Fibroblast of lung (primary cell): ENCODE measurements around the gene CALY. TPM values are rescaled to one million over a fixed set of nuclear protein-coding genes. Genes with fewer than 3 reads are reported as not detected.

ENCODE experiments used
- DNase-seq, 2 donors: peaks; one replicate each; pipeline versions ENCODE4 v3.0.0 to v3.0.0-alpha.2; 2010; ENCODE audit warnings: low read depth in 2 of 2
- H2AFZ ChIP-seq: 2 replicates; pipeline ENCODE4 v1.5.1; 2012; ENCODE audit warnings: low read length, control low read depth, inconsistent platforms
- H3K27ac ChIP-seq: 2 replicates; pipeline ENCODE4 v1.5.1; 2011; ENCODE audit warnings: low read length, control low read depth; ENCODE audit not compliant: insufficient read depth
- H3K27me3 ChIP-seq: 2 replicates; pipeline ENCODE4 v1.5.1; 2011; ENCODE audit warnings: mild to moderate bottlenecking, low read length; ENCODE audit not compliant: control insufficient read depth, insufficient read depth
- H3K36me3 ChIP-seq: 2 replicates; pipeline ENCODE4 v1.5.1; 2011; ENCODE audit warnings: low read length; ENCODE audit not compliant: control insufficient read depth, insufficient read depth
- H3K4me1 ChIP-seq: 2 replicates; pipeline ENCODE4 v1.5.1; 2011; ENCODE audit warnings: low read length; ENCODE audit not compliant: control insufficient read depth, insufficient read depth; ENCODE audit errors: extremely low read depth
- H3K4me2 ChIP-seq: 2 replicates; pipeline ENCODE4 v1.5.1; 2011; ENCODE audit warnings: low read length, control low read depth; ENCODE audit not compliant: insufficient read depth; ENCODE audit errors: extremely low read depth
- H3K4me3 ChIP-seq, 4 experiments: fragments of 200-600 bp in 1 of 4; sonication (generic) in 1 of 4; replicated peaks in 1 of 4; 2 replicates each; pipeline ENCODE4 v1.5.1; 2011 to 2016; ENCODE audit warnings: low read length in 4 of 4, low read depth in 3 of 4, mild to moderate bottlenecking in 3 of 4, control low read depth in 2 of 4, inconsistent platforms in 1 of 4, mixed read lengths in 1 of 4; ENCODE audit not compliant: insufficient read depth in 1 of 4; ENCODE audit errors: control extremely low read depth in 1 of 4
- H3K79me2 ChIP-seq: 2 replicates; pipeline ENCODE4 v1.5.1; 2012; ENCODE audit warnings: mild to moderate bottlenecking, low read length, inconsistent platforms; ENCODE audit not compliant: control insufficient read depth, insufficient read depth
- H3K9ac ChIP-seq: 2 replicates; pipeline ENCODE4 v1.5.1; 2011; ENCODE audit warnings: mild to moderate bottlenecking, low read length, control low read depth; ENCODE audit not compliant: insufficient read depth
- H3K9me3 ChIP-seq: 2 replicates; pipeline ENCODE4 v1.5.1; 2012; ENCODE audit warnings: low read depth, low read length; ENCODE audit not compliant: control insufficient read depth, insufficient read depth
- H4K20me1 ChIP-seq: 2 replicates; pipeline ENCODE4 v1.5.1; 2011; ENCODE audit warnings: low read length; ENCODE audit not compliant: control insufficient read depth, insufficient read depth; ENCODE audit errors: extremely low read depth
- CTCF ChIP-seq, 2 donors: IDR thresholded peaks in 1 of 2; conservative IDR thresholded peaks in 1 of 2; 1 replicate in 1 of 2; 2 replicates in 1 of 2; pipeline ENCODE4 v1.5.1; 2011 to 2012; ENCODE audit warnings: low read length in 2 of 2, control low read depth in 1 of 2, inconsistent platforms in 1 of 2, low read depth in 1 of 2, mild to moderate bottlenecking in 1 of 2
- EZH2 ChIP-seq: IDR thresholded peaks from 2 replicates; pipeline ENCODE4 v1.5.1; 2012; ENCODE audit warnings: low read length, control low read depth, mild to moderate bottlenecking; ENCODE audit errors: missing control alignments
- polyA plus RNA-seq, 2 donors: library from polyadenylated mRNA; depleted of rRNA in 1 of 2; stranded (reverse) in 1 of 2; unstranded in 1 of 2; fragments of >200 nt; gene quantifications; 2 replicates each; pipeline ENCODE4 v1.2.1, GENCODE V29; 2011 to 2012; ENCODE audit warnings: missing spikeins in 1 of 2
- total RNA-seq: library from RNA; depleted of rRNA; stranded (reverse); fragments of >200 nt; gene quantifications from 2 replicates; pipeline ENCODE4 v1.2.1, GENCODE V29; 2014

CALY gene
- total and polyA plus RNA-seq, 2 donors (not counting 1 experiment from before 2014, with no cell fraction given) = not detected

GRCh38 chr10:133366130-133366478, 29.4 kb upstream of the CALY start:
- H3K36me3 ChIP-seq = peaks cover 28% of the 10 kb centered on the region
- H3K9me3 ChIP-seq = no peaks in the 10 kb centered on the region
- no peaks in the 10 kb centered on the region for H4K20me1 ChIP-seq
- no peak overlapping the region for H3K4me2 ChIP-seq
- no peaks in the 10 kb centered on the region for H3K27me3 ChIP-seq
- no peak overlapping the region for H3K9ac ChIP-seq
- H3K27ac ChIP-seq = no peak overlapping the region
- no peak overlapping the region for H2AFZ ChIP-seq
- TF ChIP-seq EZH2 (no peak), CTCF (conservative IDR thresholded peaks at IDR 0.05 in 1 of 2, IDR thresholded peaks at IDR 0.05 in 1 of 2; ENCODE audit: low read depth in 1 of 2, low read length in 2 of 2) (no peak)
- no peaks in the 10 kb centered on the region for H3K4me1 ChIP-seq
- no peak overlapping the region for H3K4me3 ChIP-seq
- H3K79me2 ChIP-seq = no peaks in the 10 kb centered on the region
- no peak for DNase-seq

GRCh38 chr10:133365461-133366129, 28.9 kb upstream of the CALY start:
- no peaks in the 10 kb centered on the region for H3K9me3 ChIP-seq
- H3K4me2 ChIP-seq = no peak overlapping the region
- H3K27ac ChIP-seq = no peak overlapping the region
- no peak overlapping the region for H3K4me3 ChIP-seq
- no peak overlapping the region for H3K9ac ChIP-seq
- DNase-seq = no peak
- H2AFZ ChIP-seq = no peak overlapping the region
- H4K20me1 ChIP-seq = no peaks in the 10 kb centered on the region
- peaks cover 27% of the 10 kb centered on the region for H3K36me3 ChIP-seq
- no peaks in the 10 kb centered on the region for H3K27me3 ChIP-seq
- TF ChIP-seq CTCF (conservative IDR thresholded peaks at IDR 0.05 in 1 of 2, IDR thresholded peaks at IDR 0.05 in 1 of 2; ENCODE audit: low read depth in 1 of 2, low read length in 2 of 2) (no peak), EZH2 (no peak)
- no peaks in the 10 kb centered on the region for H3K79me2 ChIP-seq
- no peaks in the 10 kb centered on the region for H3K4me1 ChIP-seq

GRCh38 chr10:133364645-133365431, 28.1 kb upstream of the CALY start:
- TF ChIP-seq CTCF (conservative IDR thresholded peaks at IDR 0.05 in 1 of 2, IDR thresholded peaks at IDR 0.05 in 1 of 2; ENCODE audit: low read depth in 1 of 2, low read length in 2 of 2) (no peak), EZH2 (no peak)
- Histone ChIP-seq H3K4me3 (no peak overlapping the region), H4K20me1 (no peaks in the 10 kb centered on the region), H3K9ac (no peak overlapping the region), H3K27ac (no peak overlapping the region), H2AFZ (no peak overlapping the region), H3K36me3 (peaks cover 21% of the 10 kb centered on the region), H3K4me1 (no peaks in the 10 kb centered on the region), H3K9me3 (no peaks in the 10 kb centered on the region), H3K4me2 (no peak overlapping the region), H3K79me2 (no peaks in the 10 kb centered on the region), H3K27me3 (no peaks in the 10 kb centered on the region)
- no peak for DNase-seq
